GM18907 (cell line): ENCODE data around the gene FBXO40.

ENCODE experiments used
- ATAC-seq: cut with Tn5 transposase; IDR thresholded peaks from one replicate; pipeline ENCODE4 v1.9.1; 2021; ENCODE audit warnings: mild to moderate bottlenecking, moderate library complexity; ENCODE audit not compliant: unreplicated experiment

The FBXO40 gene

DNA sequence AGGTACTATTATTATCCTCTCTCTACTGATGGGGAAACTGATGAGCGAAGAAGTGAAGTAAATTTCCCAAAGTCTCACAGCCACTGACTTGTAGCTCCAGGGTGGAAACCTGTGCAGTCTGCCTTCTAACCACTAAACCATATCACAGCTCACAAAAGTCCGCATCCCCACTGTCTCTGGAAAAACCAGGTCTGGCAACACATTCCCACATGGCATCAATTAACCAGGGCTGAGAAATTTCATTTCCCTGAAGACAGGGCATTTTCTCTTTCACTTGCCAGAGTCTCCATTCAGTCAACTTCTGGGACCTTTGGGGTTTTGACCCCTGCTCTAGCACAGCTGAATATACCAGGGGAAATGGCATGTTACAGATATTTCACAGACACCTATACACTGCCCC lies 26.5 kb downstream of the FBXO40 start:
- ATAC-seq: no peak

DNA sequence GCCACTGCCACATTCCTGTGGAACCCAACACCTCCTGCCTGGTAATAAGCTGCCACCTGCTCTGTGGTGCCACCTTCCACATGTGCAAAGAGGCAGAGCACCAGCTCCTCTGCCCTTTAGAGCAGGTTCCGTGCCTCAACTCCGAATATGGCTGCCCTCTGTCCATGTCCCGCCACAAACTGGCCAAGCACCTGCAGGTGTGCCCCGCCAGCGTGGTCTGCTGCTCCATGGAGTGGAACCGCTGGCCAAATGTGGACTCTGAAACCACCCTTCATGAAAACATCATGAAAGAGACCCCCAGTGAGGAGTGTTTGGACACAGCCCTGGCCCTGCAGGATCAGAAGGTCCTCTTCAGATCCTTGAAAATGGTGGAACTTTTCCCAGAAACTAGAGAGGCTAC lies 28.3 kb downstream of the FBXO40 start:
- no peak for ATAC-seq

DNA sequence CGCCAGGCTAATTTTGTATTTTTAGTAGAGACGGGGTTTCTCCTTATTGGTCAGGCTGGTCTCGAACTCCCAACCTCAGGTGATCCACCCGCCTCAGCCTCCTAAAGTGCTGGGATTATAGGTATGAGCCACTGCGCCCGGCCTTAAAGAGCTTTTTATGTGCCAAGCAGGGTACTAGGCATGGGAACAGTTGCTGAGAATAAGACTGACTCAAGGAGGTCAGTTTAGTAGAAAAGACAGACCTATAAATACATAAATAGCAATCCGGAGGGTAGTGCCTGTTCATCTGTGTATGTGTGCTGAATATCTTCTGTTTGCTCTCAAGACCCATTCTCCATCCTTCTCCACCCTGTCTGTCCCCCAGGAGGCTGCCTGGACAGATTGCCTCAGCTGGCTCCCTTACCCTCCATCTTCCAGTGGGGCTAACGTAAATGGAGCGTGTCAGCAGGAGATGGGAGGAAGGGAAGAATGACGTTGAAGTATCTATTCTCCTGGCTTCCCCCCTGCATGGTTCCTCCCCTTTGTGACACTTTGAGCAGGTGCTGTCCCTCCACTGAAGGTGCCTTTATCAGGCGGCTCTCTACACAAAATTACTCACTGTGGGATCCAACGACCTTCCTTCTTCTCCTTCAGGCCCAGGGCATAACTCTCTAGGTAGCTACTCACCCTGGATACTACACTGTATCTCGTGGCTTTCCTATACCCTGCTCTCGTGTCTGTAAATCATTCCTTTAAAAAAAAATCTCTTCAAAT lies 31.1 kb downstream of the FBXO40 start:
- no peak for ATAC-seq

DNA sequence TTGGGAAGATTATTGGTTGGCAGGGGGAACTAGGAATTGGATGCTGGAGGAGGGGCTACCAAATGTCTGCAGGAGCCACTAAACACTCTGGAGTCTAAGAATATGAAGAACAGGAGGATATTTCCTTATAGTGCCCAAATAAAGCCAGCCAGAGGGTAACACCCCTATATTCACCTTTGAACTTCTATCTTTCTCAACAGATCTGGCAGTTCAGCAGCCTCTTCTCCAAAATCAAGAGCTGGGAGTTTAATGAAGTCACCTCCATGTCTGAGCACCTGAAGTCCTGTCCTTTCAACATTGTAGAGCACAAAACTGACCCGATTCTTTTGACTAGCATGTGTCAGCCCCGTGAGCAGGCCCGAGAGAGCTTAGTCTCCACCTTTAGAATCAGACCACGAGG lies 33.3 kb downstream of the FBXO40 start:
- no peak for ATAC-seq

DNA sequence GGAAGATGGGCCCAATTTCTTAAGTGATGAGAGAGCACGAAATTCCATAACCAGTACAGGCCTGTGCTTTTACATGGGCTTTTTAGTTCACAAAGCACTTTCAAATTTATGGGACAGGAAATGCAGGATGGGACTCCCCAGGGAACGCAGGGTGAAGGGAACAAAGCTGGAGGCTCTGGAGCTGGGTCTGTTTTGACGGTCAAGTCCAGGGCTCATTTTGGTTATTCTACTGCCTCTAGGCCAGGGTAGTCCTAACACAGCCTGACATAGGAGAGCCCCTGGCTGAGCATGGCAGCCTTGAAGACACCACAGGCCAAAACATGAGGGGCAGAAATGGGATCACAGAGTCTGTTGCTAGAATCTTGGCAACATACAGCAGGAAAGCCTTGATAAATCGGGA lies 34.0 kb downstream of the FBXO40 start:
- ATAC-seq: no peak

DNA sequence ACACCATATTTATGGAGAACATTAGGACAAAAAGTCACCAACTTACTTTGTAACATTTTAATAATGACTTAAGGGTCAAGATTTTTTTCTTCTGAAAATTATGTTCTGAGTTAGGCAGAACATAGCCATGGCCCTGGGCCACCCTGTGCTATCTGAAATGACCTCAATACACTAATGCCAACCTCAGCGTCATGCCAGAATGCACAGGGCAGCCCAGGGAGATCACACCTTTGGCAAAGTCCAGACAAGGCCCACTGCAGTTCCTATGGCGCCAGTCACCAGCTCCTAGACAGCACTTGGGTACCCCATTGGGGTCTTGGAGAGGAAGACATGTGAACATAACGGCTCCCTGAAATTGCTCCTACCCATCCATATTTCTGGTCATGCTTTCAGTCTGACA lies 34.4 kb downstream of the FBXO40 start:
- ATAC-seq: no peak

DNA sequence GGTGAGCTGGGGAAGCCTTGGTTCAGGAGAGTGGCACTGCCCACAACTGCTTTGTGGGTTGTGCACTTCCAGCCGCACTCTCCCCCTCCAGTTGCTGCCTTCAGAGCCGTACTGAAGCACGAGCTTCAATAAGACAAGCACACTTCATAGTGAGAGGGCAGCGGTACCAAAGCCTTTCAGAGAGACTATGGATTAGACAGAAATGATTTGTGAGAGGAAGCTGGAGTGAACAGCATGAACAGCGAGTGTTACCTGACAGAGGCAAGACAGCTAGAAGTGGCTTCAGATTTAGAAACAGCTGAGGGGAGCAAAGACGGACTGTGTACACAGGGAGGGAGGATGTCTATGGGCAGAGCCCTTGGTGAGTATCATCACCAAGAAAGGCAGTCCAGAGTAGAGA lies 36.4 kb downstream of the FBXO40 start:
- no peak for ATAC-seq

DNA sequence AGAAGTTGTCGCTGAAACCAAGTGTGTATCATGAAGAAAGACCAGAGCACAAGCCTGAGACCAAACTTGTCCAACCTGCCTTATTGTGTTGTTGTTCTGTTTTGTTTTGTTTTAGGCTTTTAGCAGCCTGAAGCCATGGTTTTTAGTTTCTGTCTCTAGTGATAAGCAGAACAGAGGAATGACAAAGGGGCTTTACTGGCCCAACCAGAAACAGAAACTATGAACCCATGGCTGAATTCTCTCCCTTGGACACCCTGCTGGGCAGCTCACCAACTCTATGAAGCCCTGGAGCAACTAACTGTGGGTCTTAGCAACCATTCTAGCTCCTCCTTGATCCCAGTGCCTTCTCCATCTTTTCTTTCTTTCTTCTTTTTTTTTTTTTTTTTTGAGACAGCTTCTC lies 37.2 kb downstream of the FBXO40 start:
- no peak for ATAC-seq

DNA sequence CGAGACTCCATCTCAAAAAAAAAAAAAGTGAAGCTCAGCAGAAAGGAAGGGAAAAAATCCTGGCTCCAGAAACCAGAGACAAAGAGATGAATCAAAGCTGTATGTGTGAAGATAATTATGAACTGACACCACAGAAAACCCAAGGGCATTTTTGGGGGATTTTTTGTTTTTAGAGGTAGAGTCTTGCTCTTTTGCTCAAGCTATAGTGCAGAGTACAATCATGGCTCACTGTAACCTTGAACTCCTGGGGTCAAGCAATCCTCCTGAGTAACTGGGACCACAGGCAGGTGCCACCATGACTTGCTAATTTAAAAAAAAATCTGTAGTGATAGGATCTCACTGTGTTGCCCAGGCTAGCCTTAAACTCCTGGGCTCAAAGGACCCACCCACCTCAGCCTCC lies 44.7 kb downstream of the FBXO40 start:
- no peak for ATAC-seq

DNA sequence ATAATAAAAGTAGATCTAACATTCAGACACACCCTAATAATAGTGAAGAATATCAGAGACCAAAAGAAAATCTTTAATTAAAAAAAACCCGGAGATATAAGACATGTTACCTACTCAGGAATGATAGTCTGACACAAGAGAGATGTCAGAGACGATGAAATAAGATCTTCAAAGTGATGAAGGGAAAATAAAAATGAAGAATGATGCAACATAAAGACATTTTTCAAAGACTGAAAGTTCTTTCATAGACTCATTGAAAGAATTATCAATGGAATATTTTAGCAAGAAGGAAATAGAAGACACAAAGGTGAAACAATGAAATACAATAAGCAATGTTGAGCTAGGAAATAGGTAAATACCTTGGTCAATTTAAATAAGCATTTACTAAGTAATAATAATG lies 47.9 kb downstream of the FBXO40 start:
- ATAC-seq: no peak

DNA sequence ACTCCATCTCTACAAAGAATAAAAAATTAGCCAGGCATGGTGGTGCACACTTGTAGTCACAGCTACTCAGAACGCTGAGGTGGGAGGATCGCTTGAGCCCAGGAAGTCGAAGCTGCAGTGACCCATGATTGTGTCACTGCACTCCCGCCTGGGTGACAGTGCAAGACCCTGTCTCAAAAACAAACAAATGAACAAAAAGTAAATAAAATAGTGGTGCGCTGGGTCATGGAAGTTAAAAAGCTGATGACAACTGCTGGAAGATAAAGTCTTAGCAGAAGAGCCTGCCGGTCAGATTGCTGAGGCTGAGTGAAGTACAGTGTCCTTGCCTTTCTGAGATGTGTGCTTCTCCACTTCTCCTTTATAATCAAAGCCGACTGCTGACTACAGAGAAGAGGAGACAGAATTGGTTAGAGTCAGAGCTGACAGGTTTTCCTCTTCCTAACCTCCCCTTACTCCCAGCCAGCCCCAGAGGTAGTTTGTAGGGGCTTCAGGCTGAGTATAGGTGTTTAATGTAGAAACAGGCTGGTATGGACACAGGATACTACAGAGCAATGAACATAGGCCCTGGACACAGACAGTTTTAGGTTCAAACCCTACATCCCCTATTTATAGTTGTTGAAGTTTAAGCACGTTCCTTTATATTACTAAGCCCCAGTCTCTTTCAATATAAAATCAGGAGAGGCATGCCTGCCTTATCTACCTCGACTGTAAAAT lies 49.6 kb downstream of the FBXO40 start:
- no peak for ATAC-seq

DNA sequence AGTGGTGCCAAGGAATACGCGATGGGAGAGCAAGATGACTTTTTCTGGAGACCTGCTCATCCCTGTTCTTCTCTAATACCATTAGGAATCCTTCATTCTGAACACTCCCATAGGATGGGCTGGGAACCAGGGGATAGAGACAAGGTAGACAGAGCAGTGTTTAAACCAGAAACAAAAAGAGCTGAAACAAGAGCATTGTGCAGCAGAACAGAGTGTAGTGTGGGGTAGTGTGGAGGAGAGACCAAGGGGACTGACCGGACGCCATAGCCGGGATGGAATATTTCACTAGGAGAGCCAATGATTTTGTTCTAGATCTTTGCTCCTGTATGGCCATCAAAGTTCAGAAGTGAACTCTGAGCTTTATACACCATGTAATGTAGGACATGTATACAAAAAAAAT lies 51.9 kb downstream of the FBXO40 start:
- no peak for ATAC-seq

DNA sequence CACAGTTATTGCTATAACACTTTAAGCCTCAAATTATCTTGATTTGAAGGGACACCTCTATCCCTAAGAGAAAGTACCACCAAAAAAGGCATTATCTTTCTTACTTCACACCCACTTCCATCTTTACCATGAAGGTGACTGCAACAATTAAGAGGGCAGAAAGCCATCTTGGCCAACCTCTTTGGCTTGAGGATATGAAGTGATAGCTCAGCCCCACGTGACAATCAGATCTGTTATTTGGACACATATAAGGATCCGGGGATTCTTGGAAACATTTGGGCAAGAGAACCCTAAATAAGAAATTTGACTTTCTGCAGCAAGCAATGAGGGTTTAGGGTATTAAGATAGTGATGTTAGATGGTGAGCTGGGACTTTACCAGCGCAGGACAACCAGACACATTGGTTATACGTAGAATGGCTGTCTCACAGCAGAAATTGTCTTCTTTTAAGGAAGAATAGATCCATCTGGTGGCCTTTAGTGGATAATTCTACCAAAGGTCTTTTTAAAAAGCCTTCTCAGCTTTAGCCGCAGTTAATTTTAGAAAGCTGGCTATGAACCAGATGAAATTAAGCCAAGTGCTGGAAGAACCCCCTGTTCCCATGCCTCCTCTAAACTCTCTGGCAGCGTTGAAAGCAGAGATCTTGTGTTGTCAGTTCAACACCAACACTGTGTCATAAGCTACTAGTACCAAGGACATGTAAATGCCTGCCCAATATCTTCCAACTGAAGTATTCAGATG lies 55.2 kb downstream of the FBXO40 start:
- no peak for ATAC-seq

DNA sequence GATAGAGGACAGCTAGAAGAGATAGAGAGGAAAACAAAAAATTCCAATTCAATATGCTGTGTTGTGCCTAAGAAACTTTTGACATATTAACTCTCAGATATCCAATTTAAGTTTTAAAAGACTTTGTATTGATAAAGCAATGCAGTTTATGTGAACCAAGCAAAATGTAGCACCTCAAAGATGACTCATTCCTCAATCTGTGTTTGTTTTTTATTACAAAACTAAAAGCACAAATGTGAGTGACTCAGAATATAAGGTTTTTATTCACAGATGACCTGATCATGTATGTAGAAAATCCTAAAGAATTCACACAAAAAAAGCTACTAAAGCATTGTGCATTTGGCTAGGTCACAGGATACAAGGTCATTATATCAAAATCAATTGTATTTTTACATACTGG lies 56.5 kb downstream of the FBXO40 start:
- no peak for ATAC-seq

DNA sequence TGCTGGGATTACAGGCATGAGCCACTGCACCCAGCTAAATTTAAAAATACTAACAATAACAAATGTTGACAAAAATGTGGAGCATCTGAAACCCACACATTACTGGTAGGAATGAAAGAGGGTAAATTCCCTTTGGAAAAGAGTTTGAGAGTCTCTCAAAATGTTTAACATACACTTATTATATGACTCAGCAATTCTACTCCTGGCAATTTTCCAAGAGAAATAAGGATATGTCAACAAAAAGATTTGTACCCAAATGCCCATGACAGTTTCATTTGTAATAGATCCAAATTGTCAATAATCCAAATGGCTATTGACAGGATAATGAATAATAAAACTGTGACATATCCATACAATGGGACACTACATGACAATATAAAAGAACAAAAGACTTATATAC lies 58.5 kb downstream of the FBXO40 start:
- no peak for ATAC-seq

DNA sequence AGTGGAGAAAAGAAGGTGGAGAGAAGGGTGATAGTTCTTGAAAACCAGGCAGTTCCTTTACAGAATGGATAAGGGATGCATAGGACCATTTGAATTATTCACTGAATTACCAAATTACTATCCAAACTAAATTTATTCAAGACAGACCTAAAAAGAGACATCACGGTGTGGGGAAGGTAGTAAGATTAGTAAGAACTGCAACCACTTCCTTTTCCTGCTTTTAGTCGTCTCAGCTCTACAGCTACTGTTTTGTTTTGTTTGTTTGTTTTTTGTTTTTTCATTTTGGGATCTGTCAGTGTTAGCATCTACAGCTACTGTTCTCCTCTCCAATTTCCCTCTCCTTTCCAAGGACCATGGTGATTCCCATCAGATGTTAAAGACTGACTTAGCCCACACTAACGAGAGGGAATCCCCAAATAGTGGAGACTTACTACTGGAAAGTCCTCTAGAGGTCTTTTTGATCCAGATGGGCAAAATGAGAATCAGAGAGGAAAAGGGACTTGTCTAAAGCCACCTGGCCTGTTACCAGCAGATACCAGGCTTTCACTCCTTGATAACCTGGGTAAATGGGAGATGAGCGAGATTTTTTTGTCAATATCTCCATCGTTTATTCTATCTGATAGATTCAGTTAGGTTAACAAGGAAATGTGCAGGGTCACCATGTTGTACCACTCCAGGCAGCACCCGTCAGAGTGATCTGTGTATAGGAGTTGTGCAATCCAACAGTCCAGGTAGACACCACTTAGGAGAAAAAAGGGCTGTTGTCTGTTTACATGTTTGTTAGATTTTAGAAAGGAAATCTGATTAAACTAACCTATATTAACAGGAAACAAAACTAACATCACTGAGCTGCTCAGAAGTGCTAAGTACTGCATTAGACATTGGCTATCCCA lies 61.6 kb downstream of the FBXO40 start:
- peak; percentile 75 for ATAC-seq

DNA sequence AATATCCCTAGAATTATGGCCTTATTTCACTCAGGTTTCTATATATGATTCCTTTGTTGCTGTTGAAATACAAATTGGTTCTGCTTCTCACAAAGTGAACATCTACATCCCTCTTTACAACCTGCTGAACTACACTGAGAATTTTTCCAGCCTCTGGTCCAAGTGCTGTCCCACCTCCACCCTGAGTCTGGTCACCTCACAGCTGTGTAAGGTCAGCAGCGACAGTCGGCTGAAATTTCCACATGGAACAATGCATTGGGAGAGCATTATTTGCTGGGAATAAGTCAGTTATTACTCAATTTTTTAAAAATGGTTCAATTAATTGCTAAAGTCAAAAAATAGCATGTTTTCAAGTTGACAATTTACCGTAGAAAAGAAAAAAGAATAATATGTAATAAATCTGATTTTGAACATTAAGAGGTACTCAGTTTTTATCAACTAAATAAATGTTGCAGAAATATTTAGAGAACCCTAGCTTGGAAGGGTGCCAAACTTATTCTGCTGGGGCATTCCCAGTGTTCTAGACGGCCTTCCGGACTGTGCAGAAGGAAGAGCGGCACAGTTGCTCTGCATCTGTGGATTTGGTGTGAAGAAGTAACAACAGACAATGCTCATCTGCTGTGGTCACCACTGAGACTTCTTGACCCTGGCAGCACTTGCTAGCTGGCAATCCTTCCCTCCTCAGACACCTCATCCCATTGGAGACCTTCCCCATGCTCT lies 65.7 kb downstream of the FBXO40 start:
- ATAC-seq: no peak

DNA sequence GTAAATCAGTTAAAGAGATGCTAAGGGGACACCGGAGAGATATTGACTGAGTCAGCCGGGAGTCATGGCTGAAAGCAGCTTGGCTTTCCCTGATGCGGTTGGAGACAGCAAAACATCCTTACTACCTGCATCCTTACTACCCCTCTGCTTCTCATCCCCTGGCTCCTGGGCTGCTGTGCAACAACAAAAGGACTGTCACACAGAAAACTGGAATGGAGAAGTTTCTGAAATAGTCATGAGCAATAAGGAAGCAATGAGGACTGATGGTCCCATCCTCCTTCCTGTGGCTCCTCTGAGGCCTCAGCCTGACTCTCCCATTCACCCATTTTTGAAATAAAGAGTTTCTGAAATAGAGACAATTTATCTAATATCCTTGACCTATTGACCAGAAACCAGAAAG lies 66.4 kb downstream of the FBXO40 start:
- no peak for ATAC-seq

DNA sequence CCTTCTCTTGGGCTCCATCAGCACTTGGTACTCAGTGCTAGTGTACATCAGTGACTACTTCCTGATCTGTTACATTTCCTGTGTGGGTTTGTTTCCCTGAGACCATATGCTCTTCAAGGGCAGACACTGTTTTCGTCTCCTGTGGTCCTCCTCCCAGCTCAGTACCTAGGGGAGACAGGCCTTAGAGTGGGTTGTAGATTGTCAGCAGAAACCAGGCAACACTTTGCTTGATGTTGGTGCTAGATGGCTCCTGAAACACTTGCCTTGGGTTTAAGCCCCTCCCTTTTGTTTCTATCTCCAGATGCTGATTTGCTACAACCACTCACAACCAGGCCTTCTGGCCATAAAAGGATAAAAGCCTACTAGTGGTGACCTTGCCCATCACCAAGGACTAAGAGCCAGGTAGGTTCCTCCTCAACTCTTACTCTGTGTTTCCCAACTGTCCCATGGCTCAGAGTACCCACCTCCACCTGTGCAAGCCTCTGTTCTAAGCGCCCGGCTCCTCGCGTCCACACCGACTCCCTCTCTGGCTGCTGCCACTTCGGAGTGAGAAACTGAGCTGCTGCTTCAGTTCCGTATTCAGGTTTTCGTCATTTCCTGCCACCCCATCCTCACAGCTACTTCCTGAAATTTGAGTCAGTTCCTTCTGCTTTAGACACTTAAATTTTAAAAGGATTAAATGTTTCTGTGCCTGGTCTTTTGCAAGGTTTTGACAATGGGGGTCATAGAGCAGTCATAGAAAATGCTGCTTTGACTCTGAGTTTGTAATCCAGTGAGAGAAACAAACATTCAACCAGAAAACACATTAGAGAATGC lies 67.4 kb downstream of the FBXO40 start, which contains the start of gene HCLS1:
Gene HCLS1 (minus strand): TSS at position 548 of the 816 bp plus-strand sequence. CDS start 2,556 bp downstream, outside the sequence.
- ATAC-seq: peak; percentile 88
